ENCODE data around the gene PTPRR.

DNA sequence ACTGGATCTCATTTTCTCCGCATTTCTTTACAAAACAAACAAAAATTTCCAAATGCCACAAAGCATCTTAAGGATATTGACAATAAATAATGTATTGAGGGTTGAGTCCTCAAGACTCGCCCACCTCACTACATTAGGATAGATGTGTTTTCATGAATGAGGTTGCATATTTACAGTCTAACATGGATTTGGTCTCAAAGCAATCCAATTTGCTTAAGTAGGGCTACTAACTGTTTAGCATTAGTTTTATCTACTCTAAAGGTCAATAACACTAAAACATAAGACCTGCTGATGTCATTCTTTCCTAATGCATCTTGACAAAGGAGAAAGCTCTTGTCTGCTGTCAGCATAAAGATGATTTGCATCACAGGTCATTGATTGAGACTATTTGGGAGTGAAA lies 82.4 kb downstream of the PTPRR start:
- TF ChIP-seq CTCF (IDR thresholded peaks at IDR 0.05): no peak
- no peak for TF ChIP-seq EZH2 (IDR thresholded peaks at IDR 0.05; ENCODE audit: borderline replicate concordance, insufficient read depth, low read depth, low read length, poor library complexity, severe bottlenecking)

Data from B cell (primary cell).